ENCODE data around the gene CENPH.
"Not testable (repeated sequence)": the region's sequence is repeated elsewhere in the genome, so short reads cannot be mapped to it uniquely, and the experiment has no call there.

CENPH gene

GRCh38 chr5:69217548-69218526, 28.5 kb downstream of the CENPH start:
- TF ChIP-seq CTCF (IDR thresholded peaks at IDR 0.05; ENCODE audit: control extremely low read depth, extremely low read depth, low read depth, missing control alignments) = no peak
- peak; percentile 99 for DNase-seq (ENCODE audit: extremely low spot score)
- POLR2A ChIA-PET = no interaction called here
- CTCF ChIA-PET = interaction anchor here (1.4 kb wide), 1 partner anchor 17 kb away, joined by 3 read pairs; no protein-coding TSS in a partner anchor

GRCh38 chr5:69219939-69220338, 30.6 kb downstream of the CENPH start:
- ChIA-PET POLR2A (interaction anchor here (0.6 kb wide), 1 partner anchor 209 kb away, joined by 3 read pairs; no protein-coding TSS in a partner anchor), CTCF (no interaction called here)
- TF ChIP-seq CTCF (IDR thresholded peaks at IDR 0.05; ENCODE audit: control extremely low read depth, extremely low read depth, low read depth, missing control alignments) = no peak
- no peak for DNase-seq (ENCODE audit: extremely low spot score)

- POLR2A ChIA-PET = interaction anchor here (0.6 kb wide), 1 partner anchor 209 kb away, joined by 3 read pairs; no protein-coding TSS in a partner anchor
- CTCF ChIA-PET; DNase-seq (ENCODE audit: extremely low spot score): not testable (repeated sequence)
Observed at GRCh38 chr5:69220371-69220770, 31.0 kb downstream of the CENPH start.

- CTCF ChIA-PET; DNase-seq (ENCODE audit: extremely low spot score); POLR2A ChIA-PET: not testable (repeated sequence)
Observed at GRCh38 chr5:69220833-69221232, 31.4 kb downstream of the CENPH start.

GRCh38 chr5:69224520-69224919, 35.1 kb downstream of the CENPH start:
- DNase-seq (ENCODE audit: extremely low spot score) = no peak
- ChIA-PET CTCF (no interaction called here), POLR2A (no interaction called here)
- TF ChIP-seq CTCF (IDR thresholded peaks at IDR 0.05; ENCODE audit: control extremely low read depth, extremely low read depth, low read depth, missing control alignments) = no peak

GRCh38 chr5:69225860-69226259, 36.5 kb downstream of the CENPH start:
- no peak for DNase-seq (ENCODE audit: extremely low spot score)

GRCh38 chr5:69230181-69230580, 40.8 kb downstream of the CENPH start:
- DNase-seq (ENCODE audit: extremely low spot score) = no peak
- POLR2A ChIA-PET = no interaction called here
- CTCF ChIA-PET = no interaction called here
- TF ChIP-seq CTCF (IDR thresholded peaks at IDR 0.05; ENCODE audit: control extremely low read depth, extremely low read depth, low read depth, missing control alignments) = no peak

More at GRCh38 chr5:69225860-69226259, 36.5 kb downstream of the CENPH start:
- TF ChIP-seq CTCF (IDR thresholded peaks at IDR 0.05; ENCODE audit: control extremely low read depth, extremely low read depth, low read depth, missing control alignments) = no peak
- ChIA-PET POLR2A (no interaction called here), CTCF (no interaction called here)
